GM19395 (cell line): ENCODE data around the gene EFNA5.
A peak's percentile ranks its signal among the peaks of the same experiment; 100 is the strongest.

Experiments
- ATAC-seq: cut with Tn5 transposase; IDR thresholded peaks from one replicate; pipeline ENCODE4 v1.9.1; 2021; ENCODE audit warnings: mild to moderate bottlenecking, moderate library complexity; ENCODE audit not compliant: unreplicated experiment

EFNA5 gene

DNA sequence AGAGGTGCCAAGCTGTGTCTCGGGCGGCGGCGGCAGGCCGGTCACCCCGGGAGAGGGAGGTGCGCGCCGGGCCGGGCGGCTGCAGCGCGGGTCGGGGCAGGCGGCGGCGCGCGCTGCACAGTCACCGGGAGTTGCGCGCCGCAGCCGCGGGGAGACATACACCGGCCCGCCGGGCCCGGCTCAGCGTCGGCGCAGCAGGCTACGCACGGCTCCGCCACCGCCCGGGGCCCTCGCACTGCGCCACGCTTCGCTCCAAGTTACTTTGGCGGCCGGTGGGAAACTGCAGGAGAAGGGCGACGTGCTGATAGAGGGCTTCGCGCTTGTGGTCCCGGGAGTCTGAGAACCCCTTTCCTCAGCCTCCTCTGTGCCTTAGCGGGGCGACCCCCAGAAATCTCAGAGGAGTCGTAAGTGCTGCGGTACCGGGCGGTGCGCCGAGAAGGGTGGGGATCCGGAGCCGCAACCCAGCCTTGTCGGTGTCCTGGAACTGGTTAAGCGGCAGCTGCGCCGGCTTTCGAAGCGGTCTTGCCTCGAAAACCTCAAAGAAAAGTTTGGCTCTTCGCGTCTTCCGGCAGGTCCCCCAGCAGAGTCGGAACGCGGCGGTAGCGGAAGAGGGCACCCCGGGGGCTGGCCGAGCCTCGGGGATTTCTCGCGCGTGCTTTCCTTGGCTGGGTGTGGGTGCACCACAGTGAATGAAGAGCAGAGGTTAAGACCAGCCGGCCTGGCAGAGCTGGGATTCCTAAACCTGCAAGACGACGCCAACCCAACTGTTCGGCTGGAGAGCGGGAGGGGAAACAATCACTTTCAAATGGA is at the start of gene EFNA5:
Gene EFNA5, minus strand, starts transcription at position 6 of the 810 bp plus-strand sequence.
- ATAC-seq, result no peak

DNA sequence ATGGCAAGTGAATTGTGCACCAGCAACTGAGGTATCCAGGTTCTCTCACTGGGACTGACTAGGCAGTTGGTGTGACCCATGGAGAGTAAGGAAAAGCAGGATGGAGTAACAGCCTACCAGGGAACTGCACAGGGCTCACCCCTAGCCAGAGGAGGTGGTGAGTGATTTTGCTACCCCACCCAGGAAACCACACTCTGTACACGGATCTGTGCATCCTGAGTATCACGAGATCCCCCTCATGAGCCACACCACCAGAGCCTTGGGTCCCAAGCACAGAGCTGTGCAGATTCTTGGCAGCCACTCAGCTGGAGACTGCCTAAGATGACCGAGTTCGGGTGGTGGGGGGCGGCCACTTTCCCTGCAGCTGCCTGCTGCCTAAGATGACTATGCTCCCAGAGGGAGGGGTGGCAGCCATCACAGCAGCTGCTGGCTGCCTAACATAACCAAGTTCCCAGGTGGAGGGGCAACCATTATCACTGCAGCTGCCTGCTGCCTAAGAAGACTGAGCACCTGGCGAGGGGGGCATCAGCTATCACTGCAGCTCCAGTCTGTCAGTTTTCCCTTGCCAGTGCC is 48.4 kb upstream of the EFNA5 start:
- ATAC-seq, result no peak

DNA sequence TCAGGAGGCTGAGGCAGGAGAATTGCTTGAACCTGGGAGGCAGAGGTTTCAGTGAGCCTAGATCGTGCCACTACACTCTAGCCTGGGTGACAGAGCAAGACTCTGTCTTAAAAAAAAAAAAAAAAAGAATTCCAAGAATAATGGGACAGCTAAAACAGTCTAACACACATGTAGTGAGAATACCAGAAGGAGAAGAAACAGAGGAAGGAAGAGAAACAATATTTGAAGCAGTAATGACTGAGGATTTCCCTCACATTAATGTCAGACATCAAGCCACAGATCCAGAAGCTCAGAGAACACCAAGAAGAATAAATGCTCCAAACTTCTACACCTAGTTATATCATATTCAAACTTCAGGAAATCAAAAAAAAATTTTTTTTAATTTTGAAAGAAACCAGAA is 47.1 kb upstream of the EFNA5 start:
- ATAC-seq, result no peak

DNA sequence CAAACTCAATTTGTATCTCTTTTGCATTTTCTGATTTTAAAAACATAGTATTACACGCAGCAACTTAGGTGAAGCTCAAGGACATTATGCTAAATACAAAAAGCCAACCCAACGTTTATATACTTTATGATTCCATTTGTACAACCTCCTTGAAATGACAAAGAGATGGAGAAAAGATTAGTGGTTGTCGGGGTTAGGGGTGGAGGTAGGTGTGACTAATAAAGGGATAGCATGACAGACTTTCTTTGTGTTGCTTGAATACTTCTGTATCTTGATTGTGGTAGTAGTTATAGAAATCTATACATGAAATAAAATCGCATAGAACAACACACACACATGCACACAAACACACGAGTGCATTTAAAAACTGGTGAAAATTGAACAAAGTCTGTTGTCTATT is 42.5 kb upstream of the EFNA5 start:
- ATAC-seq, result no peak

DNA sequence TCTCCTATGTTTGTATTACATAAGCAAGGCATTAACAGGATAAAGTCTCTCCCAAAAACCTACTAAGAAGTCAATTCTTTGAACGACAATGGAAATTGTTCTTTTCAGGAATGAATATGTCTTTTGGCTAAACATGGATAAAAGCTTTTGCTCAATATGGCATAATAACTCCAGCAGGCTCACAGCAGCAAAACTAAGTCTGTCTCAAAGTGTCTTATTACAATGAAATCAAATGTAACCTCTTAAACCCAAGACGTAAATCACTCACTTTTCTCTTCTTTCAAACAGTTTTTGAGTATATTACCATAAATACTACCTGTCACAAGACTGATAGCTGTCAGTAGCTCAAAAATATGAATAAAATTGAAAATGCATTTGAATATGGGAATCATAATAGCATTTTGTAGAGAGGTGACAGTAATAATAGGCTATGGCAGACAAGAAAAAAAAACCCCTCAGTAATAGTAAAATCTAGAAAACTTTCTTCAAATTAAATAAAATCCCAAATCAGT is 41.7 kb upstream of the EFNA5 start:
- ATAC-seq, result no peak

DNA sequence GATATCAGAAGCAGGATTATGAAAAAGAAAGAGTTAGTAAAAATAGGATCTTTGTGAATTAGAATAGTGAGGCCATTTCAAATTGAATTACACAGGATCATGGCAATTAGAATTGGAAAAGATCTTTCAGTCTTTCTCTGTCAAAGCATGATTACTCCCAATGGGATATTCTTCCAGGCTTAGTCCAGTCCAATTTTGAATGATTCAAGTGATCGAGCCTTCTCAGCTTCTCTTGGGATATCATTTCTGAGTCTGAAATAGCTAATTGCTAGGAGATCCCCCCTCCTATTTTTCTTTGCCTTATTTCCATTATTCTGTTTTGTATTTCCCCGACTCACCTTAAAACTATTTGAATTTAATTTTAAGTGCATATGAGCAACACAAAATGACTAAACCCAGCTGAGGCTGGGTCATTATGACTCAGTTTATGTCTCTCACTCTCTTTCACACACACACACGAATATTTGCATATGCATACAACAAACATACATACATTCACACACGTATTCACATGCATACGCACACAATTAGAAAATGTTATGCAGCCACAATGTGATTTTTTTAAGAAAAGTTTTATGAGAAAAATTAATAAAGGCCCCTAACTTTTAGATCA is 34.8 kb upstream of the EFNA5 start:
- ATAC-seq, result no peak

DNA sequence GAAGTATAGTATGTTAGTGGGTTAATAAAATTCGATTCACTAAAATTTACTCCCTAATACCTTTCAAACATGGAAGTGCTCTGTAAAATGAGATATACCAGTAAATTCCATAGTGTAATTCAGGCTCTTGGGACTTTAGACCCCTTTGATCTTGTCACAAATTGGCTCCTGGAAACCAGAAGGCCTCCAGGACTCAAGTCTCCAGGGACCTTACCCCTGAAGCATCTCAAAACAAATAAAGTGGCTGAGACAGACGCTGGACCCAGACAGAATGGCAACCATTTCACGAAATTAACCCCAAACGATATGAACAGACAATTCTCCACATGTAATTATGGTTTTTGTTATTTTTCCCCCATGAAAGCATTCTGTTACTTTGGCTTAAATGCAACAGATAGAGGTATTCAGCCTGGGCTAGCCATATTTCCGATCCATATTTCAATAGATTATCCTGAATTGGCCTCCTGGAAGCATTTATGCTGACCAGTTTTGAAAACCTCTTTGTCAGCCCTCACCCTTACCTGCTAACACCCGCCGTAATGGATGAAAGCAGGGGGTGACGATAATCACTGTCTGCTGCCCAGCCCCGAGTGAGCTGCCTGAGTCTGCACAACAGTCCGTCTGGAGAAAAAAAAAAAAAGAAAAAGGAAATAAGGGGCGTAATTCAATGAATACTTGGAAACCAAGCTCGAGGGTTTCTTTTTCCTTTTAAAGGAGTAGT is 34.1 kb upstream of the EFNA5 start:
- ATAC-seq, result no peak

DNA sequence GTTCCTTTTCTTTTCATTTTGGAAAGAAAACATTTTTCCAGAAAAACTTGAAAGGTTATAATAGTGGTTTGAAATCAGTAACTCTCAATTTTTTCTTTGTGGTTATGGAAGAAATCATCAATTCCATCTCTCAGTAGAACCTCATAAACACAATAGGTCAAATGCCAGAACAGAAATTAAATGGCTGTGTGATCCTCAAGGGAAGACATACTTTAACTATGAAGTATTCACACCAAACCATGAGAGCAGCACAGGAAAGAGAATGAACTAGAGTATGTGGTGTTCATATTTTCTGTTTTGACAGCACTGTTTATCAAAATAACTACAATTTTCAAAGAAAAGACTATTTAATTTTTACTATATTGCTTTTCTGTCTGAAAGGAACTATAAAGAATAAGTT is 29.7 kb upstream of the EFNA5 start:
- no peak for ATAC-seq

DNA sequence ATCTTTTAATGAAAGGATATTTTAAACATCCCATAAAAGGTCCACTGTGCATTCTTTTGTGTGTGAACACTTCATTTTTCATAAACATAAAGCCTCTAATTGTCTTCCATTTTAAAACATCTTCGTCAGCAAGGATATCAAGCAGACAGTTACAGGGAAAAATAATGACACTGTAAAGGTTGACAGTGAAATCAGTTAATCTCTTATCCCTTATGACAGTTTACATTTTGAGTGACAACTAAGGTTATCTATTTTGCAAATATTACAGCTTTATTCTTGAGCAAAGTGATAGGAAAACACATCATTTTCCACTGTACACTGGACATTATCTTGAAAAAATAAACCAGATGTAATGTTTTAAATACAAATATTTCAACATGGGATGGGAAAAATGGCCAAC is 28.7 kb upstream of the EFNA5 start:
- no peak for ATAC-seq

DNA sequence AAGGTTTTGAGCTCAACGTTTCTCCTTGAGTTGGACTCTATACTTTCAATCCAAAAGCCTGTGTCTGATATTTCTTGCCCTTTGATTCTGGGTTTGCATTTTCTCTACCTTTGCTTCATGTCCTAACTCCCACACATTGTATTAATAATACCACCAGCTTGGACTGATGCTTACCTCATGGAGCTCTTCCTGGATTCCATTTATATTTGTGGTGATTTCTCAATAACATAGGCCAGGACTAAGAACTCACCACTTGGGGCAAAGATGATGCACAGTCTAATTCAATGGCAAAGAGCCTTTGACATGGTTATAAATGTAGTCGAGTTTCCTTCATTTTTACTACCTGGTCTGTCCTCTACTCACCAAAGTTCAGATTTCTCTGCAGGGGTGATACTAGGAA is 27.5 kb upstream of the EFNA5 start:
- no peak for ATAC-seq

DNA sequence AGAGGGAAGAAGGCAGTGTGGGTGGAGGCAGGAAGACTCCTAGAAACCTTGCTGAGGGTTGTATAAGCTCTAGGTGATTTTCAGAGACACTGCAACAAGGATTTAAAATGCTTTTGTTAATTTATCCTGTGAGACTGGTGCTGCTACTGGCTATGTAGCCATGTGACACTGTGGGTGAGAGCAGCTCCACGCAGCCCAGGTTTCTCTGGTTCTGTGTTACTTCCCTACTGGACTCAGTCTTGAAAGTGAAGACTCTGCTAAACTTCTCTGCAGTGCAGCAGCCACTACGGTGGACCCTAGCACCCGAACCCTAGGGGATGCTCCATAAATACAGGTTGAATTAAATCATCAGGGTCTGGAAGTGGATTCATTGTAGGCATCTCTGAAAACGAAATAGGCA is 25.8 kb upstream of the EFNA5 start:
- no peak for ATAC-seq

DNA sequence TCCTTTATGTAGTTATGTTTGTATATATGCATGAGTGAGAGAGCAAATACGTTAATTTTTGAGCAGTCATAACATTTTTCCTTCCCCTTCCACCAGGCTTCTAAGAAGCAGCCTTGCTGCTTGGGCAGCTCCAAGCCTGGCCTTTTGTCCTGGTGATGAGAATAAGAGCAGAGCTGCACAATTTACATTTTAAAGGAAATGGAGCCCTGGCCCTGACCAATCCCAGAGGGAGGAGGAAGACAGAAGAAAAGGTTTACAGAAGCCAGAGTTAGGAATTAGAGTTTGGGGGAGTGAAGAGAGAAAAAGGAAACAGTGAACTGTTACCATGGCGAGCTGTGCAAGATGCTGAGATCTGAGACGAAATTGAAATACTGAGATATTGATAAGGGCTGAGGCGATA is 25.3 kb upstream of the EFNA5 start:
- ATAC-seq, result no peak

DNA sequence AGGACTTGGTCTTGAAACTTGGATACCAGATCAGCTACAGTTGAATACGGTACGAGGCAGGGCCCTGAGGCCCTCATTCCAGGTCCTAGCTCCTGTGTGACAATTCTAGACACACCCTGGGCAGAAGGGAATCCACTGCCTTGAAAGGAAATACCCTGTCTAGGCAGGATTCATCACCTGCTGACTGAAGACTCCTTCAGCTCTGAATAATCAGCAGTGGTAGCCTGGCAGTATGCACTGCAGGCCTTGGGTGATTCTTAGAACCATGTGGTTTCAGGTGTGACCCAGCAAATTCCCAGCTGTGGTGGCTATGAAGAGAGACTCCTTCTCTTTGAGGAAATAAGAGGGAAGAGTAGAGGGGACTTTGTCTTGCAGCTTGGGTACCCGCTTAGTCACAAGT is 17.2 kb upstream of the EFNA5 start:
- ATAC-seq, result no peak

DNA sequence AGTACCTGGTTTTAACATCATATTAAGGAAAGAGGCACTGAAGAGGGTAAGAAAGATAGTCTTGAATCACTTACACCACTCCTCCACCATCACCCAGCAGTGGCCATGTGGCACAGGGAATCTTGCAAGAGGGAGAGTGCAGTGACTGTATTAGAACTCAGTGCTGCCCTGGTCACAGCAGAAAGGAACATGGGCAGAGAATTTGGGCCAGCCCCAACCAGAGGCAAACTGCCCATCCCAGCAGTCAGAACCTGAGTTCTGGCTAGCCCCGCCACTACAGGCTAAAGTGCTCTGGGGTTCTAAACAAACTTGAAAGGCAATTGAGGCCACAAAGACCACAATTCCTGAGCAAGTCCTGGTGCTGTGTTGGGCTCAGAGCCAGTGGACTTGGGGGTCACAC is 16.7 kb upstream of the EFNA5 start:
- ATAC-seq, result no peak

DNA sequence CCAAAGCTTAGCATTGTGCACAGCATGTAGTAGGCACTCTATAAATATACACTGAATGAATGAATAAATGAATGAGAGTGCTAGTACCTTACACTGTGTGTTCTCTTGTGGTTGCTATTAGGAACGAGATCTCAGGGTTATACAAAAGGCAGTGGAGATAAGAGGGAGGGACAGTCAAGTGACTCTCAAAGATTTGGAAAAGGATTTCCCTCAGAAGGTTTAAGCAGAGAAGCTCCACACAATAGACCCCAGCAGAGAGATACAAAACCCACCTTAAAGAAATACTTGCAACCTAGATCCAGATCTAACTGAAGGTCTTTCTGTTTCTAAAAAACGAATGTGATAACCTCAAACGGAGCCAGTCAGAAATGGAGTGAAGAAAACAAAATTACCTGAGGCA is 11.8 kb upstream of the EFNA5 start:
- no peak for ATAC-seq

DNA sequence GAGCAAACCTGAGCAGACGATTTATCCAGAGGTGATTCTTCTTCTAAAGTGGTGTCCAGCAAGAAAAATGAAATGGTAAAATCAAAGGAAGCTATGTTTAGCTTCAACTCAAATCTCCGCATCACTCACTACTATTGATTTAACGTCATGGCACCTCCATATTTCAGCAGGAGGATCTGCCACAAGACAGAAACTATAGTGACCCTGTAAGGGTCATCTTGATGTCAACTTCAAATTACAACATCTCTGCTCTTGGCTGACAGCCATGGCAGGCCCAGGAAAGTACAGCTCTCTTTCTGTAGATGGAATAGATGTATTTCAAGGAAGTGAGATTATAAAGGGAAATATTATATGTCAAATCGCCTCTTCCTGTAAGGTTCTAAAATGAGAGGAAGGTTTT is 10.1 kb upstream of the EFNA5 start:
- ATAC-seq, result no peak

DNA sequence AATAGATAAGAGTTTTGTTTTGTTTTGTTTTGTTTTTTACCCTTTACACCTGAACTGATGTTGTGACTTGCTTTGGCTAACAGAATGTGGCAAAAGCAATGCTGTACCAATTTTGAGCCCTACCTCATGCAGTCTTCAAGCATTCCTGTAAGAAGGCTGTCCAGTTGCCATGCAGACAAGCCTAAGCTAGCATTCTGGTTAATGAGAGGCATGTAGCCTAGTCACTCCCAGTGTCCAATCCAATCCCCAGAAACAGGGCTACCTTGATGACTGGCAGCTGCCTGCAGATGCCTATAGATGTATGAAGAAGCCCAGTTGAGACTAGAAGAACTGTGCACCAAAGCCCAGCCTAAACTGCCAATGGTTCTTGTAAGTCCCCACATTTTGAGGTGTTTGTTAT is 9.4 kb upstream of the EFNA5 start:
- ATAC-seq, result no peak

DNA sequence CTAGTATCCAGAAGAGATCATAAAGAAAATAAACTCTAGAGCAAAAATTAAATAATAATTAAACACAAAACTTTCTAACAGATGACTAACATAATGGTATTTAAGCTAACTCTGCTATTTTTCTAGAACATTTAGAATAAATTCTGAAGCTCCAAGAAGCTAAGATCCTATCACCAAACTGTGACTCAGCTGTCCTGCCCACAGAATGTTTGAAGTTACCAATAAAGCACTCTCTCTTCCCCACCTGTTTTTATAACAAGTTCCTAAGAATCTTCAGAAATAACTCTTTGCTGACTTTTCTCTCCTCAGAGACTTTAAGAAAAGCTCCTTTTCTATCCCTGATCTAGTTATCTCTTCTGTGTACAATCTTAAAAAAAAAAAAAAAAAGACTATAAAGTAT is 6.0 kb upstream of the EFNA5 start:
- no peak for ATAC-seq

DNA sequence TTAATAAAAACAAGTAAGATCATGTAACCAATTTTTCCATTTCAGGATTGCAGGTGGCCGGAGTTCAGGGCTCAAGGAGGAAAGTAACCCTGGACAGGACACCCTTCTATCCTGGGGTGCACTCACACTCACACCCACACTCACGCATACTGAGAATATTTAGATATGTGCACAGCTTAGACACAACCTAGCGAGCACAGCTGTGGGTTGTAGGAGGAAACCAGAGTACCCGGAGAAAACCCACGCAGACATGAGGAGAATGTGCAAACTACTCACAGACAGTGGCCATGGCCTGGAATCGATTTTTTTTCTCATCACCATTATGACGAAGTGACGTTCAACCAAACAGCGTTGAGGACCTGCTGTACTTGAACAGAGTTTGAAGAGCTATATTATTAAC is 4.5 kb upstream of the EFNA5 start:
- no peak for ATAC-seq

DNA sequence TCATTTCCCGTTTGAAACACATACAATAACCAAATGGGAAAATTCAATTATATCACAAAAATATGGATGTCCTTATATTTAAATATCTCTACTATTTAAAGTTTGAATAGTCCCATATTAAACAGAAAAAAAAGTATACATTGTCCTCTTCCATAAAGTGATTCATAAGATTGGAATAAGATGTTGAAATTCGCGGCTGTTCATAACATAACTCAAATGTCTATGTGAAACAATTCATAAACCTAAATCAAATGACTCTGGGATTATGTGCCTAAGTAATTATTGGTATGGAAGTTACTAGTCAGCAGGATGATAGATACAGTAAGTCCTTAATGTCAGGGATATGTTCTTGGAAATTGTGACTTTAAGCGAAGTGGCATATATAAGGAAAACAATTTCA is 3.9 kb upstream of the EFNA5 start:
- no peak for ATAC-seq

DNA sequence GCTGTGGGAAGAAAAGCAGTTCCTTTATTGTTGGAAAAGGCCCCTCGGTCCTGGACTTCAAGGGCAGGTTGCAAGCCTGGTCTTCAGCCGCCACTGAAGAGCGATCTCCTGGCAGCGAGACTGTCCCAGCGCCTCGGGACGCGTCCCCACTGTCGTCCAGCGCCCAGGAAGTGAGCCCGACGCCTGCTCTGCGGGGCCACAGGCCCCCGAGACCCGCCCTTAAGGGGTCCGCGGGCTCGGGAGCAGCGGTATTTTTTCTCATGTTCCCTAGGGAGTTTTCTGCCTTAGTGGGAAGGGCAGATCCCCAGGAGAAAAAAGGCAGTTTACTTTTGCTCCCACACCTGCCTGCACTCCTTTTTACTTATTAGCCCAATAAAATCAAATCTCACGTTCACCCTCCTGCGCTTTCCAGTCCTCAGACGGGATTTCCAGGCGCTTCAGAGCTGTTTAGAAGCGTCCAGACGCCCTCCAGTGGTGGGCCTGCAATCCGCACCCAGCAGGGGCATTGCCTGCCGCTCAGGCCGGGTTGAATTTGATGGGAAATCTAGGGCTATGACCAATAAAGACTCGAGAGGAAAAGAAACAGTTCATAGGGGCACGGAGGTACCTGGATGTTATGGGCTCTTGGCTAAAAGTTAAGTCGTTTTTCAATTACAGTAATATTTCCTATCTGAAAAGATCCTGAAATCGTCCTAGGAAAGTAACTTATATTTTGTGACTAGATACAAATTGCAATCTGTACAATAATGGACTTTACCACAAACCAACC is 2.8 kb upstream of the EFNA5 start:
- ATAC-seq, result peak; percentile 78
